ENCODE measurements around the gene TLX1. TPM values are rescaled to one million over a fixed set of nuclear protein-coding genes. Genes with fewer than 3 reads are reported as not detected.

Gene TLX1
- total and polyA plus RNA-seq, 9 of the 15 experiments (the other 6 are each of a cell fraction or from before 2014, with no cell fraction given) = 0.03 to 3.3 (median 0.19) TPM; not detected in 1

GRCh38 chr10:101176577-101176976 lies 45.5 kb downstream of the TLX1 start (continued):
- TF ChIP-seq TCF15 (CRISPR knock-in tag; IDR thresholded peaks at IDR 0.05) = no peak
- TF ChIP-seq CBFA2T3 (IDR thresholded peaks at IDR 0.05) = peak; percentile 54; the same call in 1 of the 2 replicates
- TF ChIP-seq CREB3L1 (IDR thresholded peaks at IDR 0.05; ENCODE audit: borderline replicate concordance, low read depth) = no peak
- TF ChIP-seq GABPB1 (CRISPR knock-in tag; IDR thresholded peaks at IDR 0.05) = no peak
- no peak for TF ChIP-seq ZBTB8A (IDR thresholded peaks at IDR 0.05; ENCODE audit: partially characterized antibody)
- no peak for TF ChIP-seq CHD1 (IDR thresholded peaks at IDR 0.05; ENCODE audit: low read length)
- no peak for TF ChIP-seq ZNF644 (tag; IDR thresholded peaks at IDR 0.05; ENCODE audit: low read depth)
- TF ChIP-seq AFF4 (CRISPR knock-in tag; IDR thresholded peaks at IDR 0.05) = no peak
- TF ChIP-seq ARID1B (IDR thresholded peaks at IDR 0.05) = peak; percentile 47
- no peak for TF ChIP-seq ZBTB34 (CRISPR knock-in tag; IDR thresholded peaks at IDR 0.05)
- no peak for TF ChIP-seq NR0B1 (IDR thresholded peaks at IDR 0.05; ENCODE audit: partially characterized antibody)
- no peak for TF ChIP-seq KLF6 (CRISPR knock-in tag; IDR thresholded peaks at IDR 0.05; ENCODE audit: borderline replicate concordance)
- TF ChIP-seq TCF3 (CRISPR knock-in tag; IDR thresholded peaks at IDR 0.05) = peak; percentile 71
- no peak for TF ChIP-seq PCBP1 (IDR thresholded peaks at IDR 0.05; ENCODE audit: low read depth, low read length, poor library complexity, severe bottlenecking)
- no peak for TF ChIP-seq POU5F1 (IDR thresholded peaks at IDR 0.05; ENCODE audit: borderline replicate concordance, low read depth, low read length, partially characterized antibody)
- TF ChIP-seq KDM1A (IDR thresholded peaks at IDR 0.05) = no peak
- no peak for TF ChIP-seq ZFP36 (IDR thresholded peaks at IDR 0.05; ENCODE audit: low read depth, low read length, partially characterized antibody)
- TF ChIP-seq JUNB (CRISPR knock-in tag; conservative IDR thresholded peaks at IDR 0.05) = no peak
- no peak for TF ChIP-seq MAFK (IDR thresholded peaks at IDR 0.05; ENCODE audit: low read length)
